Cardiac muscle cell (in vitro differentiated cells and primary cell): ENCODE results near the gene ZCCHC3. TPM values are rescaled to one million over a fixed set of nuclear protein-coding genes. Genes with fewer than 3 reads are reported as not detected.
"Not testable (repeated sequence)": the region's sequence is repeated elsewhere in the genome, so short reads cannot be mapped to it uniquely, and the experiment has no call there.

Experiments used
- DNase-seq, 2 donors: peaks; one replicate each; pipeline versions ENCODE4 v3.0.0 to v3.0.0-alpha.2; 2010 to 2017; ENCODE audit warnings: low read depth in 1 of 2, low spot score in 1 of 2
- H3K27ac ChIP-seq: fragments of 200-600 bp; sonication (generic); 2 replicates; pipeline ENCODE4 v1.5.1; 2016
- H3K27me3 ChIP-seq: fragments of 200-600 bp; sonication (generic); 2 replicates; pipeline ENCODE4 v1.6.0; 2016; ENCODE audit warnings: control low read depth
- H3K36me3 ChIP-seq: fragments of 200-600 bp; sonication (generic); 2 replicates; pipeline ENCODE4 v1.5.1; 2016; ENCODE audit warnings: control low read depth
- H3K4me1 ChIP-seq: fragments of 200-600 bp; sonication (generic); 2 replicates; pipeline ENCODE4 v1.8.1; 2017; ENCODE audit warnings: low read depth, mild to moderate bottlenecking, mixed run types
- H3K4me3 ChIP-seq: fragments of 200-600 bp; sonication (generic); 2 replicates; pipeline ENCODE4 v1.5.1; 2016; ENCODE audit warnings: mild to moderate bottlenecking
- H3K9me3 ChIP-seq: fragments of 200-600 bp; sonication (generic); 2 replicates; pipeline ENCODE4 v1.5.1; 2017; ENCODE audit warnings: low read depth, mild to moderate bottlenecking, control low read depth
- CTCF ChIP-seq: IDR thresholded peaks from 2 replicates; pipeline ENCODE4 v1.5.1; 2012; ENCODE audit warnings: low read depth, mild to moderate bottlenecking, low read length
- polyA plus RNA-seq: library from polyadenylated mRNA; unstranded; fragments of >200 nt; fragmentation: Nextera tagmentation; extraction: Ambion mirVana; gene quantifications from 2 replicates; pipeline ENCODE4 v1.2.1, GENCODE V29; 2016
- total RNA-seq: library from RNA; depleted of rRNA; stranded (reverse); fragments of >200 nt; gene quantifications from 2 replicates; pipeline ENCODE4 v1.2.3, GENCODE V29; 2016

The ZCCHC3 gene
- total and polyA plus RNA-seq, 2 experiments from 2014 or later, result 43.7 to 63.8 TPM

GRCh38 chr20:330233-331149 lies 33.1 kb downstream of the ZCCHC3 start:
- Histone ChIP-seq H3K27me3 (no peaks in the 10 kb centered on the region), H3K9me3 (no peaks in the 10 kb centered on the region), H3K27ac (peak overlapping the region; percentile 63), H3K36me3 (no peaks in the 10 kb centered on the region), H3K4me1 (peaks cover 19% of the 10 kb centered on the region), H3K4me3 (no peak overlapping the region)
- peak; percentile 78 to 82 for DNase-seq
- TF ChIP-seq CTCF, result peak; percentile 86

- no peaks in the 10 kb centered on the region for H3K27me3 ChIP-seq
- H3K4me3 ChIP-seq, result no peak overlapping the region
- no peaks in the 10 kb centered on the region for H3K36me3 ChIP-seq
- no peaks in the 10 kb centered on the region for H3K9me3 ChIP-seq
- no peak for DNase-seq
- H3K27ac ChIP-seq, result no peak overlapping the region
- no peak for TF ChIP-seq CTCF
- peaks cover 7% of the 10 kb centered on the region for H3K4me1 ChIP-seq
Measured at GRCh38 chr20:334578-334977, 37.2 kb downstream of the ZCCHC3 start.

GRCh38 chr20:336040-336439 lies 38.7 kb downstream of the ZCCHC3 start:
- H3K27me3 ChIP-seq, H3K9me3 ChIP-seq, H3K4me3 ChIP-seq, H3K36me3 ChIP-seq, H3K4me1 ChIP-seq, H3K27ac ChIP-seq, DNase-seq: not testable (repeated sequence)

DNA sequence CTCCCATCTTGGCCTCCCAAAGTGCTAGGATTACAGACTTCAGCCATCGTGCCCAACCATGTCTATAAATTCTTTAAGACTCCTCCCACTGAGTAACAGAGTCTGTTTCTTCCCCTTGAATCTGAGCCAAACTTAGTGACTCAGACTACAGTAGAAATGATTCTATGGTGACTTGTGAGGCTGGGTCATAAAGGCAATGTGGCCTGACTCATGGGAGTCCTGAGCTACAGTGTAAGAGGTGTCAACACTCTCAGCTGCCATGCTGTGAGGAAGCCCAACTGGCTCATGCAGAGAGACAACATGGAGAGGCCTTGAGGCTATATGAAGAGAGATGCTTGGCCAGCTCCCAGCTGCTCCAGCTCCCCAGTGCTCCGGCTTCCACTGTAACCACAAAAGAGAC lies 44.3 kb downstream of the ZCCHC3 start:
- peaks cover 3% of the 10 kb centered on the region for H3K4me1 ChIP-seq
- DNase-seq, result peak in 1 of 2 donors; percentile 76
- H3K4me3 ChIP-seq, result no peak overlapping the region
- H3K9me3 ChIP-seq, result no peaks in the 10 kb centered on the region
- H3K27ac ChIP-seq, result no peak overlapping the region
- no peak for TF ChIP-seq CTCF
- no peaks in the 10 kb centered on the region for H3K27me3 ChIP-seq
- no peaks in the 10 kb centered on the region for H3K36me3 ChIP-seq

GRCh38 chr20:343107-343506 lies 45.7 kb downstream of the ZCCHC3 start:
- DNase-seq, result no peak
- no peak for TF ChIP-seq CTCF
- Histone ChIP-seq H3K36me3 (no peaks in the 10 kb centered on the region), H3K4me1 (peaks cover 3% of the 10 kb centered on the region), H3K27ac (no peak overlapping the region), H3K9me3 (no peaks in the 10 kb centered on the region), H3K27me3 (no peaks in the 10 kb centered on the region), H3K4me3 (no peak overlapping the region)

GRCh38 chr20:346033-346639 lies 48.8 kb downstream of the ZCCHC3 start:
- Histone ChIP-seq H3K4me1 (peaks cover 10% of the 10 kb centered on the region), H3K9me3 (no peaks in the 10 kb centered on the region), H3K27ac (peak overlapping the region; percentile 93), H3K27me3 (no peaks in the 10 kb centered on the region), H3K36me3 (peaks cover 6% of the 10 kb centered on the region), H3K4me3 (peak overlapping the region; percentile 79)
- no peak for DNase-seq
- TF ChIP-seq CTCF, result no peak
